HCT116 (cell line): ENCODE data around the gene CCS. TPM values are rescaled to one million over a fixed set of nuclear protein-coding genes. Genes with fewer than 3 reads are reported as not detected.
A peak's percentile ranks its signal among the peaks of the same experiment; 100 is the strongest.

Experiments used
- ATAC-seq: fragments of 200-7000 bp; cut with Tn5 transposase; 2 replicates; pipeline ENCODE4 v1.9.1; 2020; ENCODE audit warnings: mild to moderate bottlenecking, moderate library complexity
- BruUV-seq: library from RNA; stranded (reverse); fragments of 400-500 nt; replicated peaks from 2 replicates; lab custom pipeline; 2021; lab: Mats Ljungman, UMichigan
- CTCF ChIA-PET: fragments of 300-600 bp; sonication (Branson Sonifier 250); formaldehyde crosslinking; loops from one replicate; lab custom pipeline; 2021; ENCODE audit warnings: antibody characterized with exemption; lab: Charles Lee
- POLR2A ChIA-PET: fragments of 300-600, 350-600 bp; sonication (Branson Sonifier 250); formaldehyde crosslinking; loops from one replicate; lab custom pipeline; 2021; ENCODE audit warnings: antibody characterized with exemption; lab: Charles Lee
- RAD21 ChIA-PET, 2 experiments: fragments of 300-600 bp; sonication (Branson Sonifier 250); formaldehyde crosslinking; loops; one replicate each; lab custom pipeline; 2023; ENCODE audit warnings: low total read pairs in 2 of 2; ENCODE audit not compliant: uncharacterized antibody in 2 of 2, unreplicated experiment in 2 of 2, low non-redundant PET in 1 of 2; lab: Charles Lee
- DNase-seq: peaks from one replicate; pipeline ENCODE4 v3.0.0-alpha.2; 2010; ENCODE audit warnings: low read depth, low spot score
- H2AFZ ChIP-seq: fragments of 200-600 bp; shearing (Covaris generic), sonication (generic); 2 replicates; pipeline ENCODE4 v1.6.1; 2017; ENCODE audit warnings: low read depth, mixed run types, mixed read lengths, antibody characterized with exemption, low read length; ENCODE audit not compliant: poor library complexity, severe bottlenecking
- H3K27ac ChIP-seq: 2 replicates; pipeline ENCODE4 v1.5.1; 2012; ENCODE audit warnings: low read depth, low read length
- H3K27me3 ChIP-seq: fragments of 200-600 bp; sonication (generic); 2 replicates; pipeline ENCODE4 v1.6.1; 2016; ENCODE audit warnings: mixed run types, low read length, mixed read lengths; ENCODE audit not compliant: insufficient read depth
- H3K36me3 ChIP-seq, 2 experiments: fragments of 200-500 bp in 1 of 2; fragments of 200-600 bp in 1 of 2; sonication (Bioruptor generic) in 1 of 2; sonication (generic) in 1 of 2; 2 replicates each; pipeline versions ENCODE4 v1.5.1 to v1.6.1; 2014 to 2016; ENCODE audit warnings: low read length in 2 of 2, inconsistent platforms in 1 of 2, mixed read lengths in 1 of 2, mixed run types in 1 of 2; ENCODE audit not compliant: insufficient read depth in 2 of 2, control insufficient read depth in 1 of 2
- H3K4me1 ChIP-seq, 2 experiments: fragments of 200-600 bp in 1 of 2; sonication (generic) in 1 of 2; 2 replicates each; pipeline versions ENCODE4 v1.5.1 to v1.6.1; 2012 to 2017; ENCODE audit warnings: low read length in 2 of 2, inconsistent platforms in 1 of 2, mild to moderate bottlenecking in 1 of 2, mixed read lengths in 1 of 2, mixed run types in 1 of 2, moderate library complexity in 1 of 2; ENCODE audit not compliant: insufficient read depth in 2 of 2, control insufficient read depth in 1 of 2
- H3K4me2 ChIP-seq: fragments of 200-600 bp; sonication (generic); 2 replicates; pipeline ENCODE4 v1.6.1; 2017; ENCODE audit warnings: mixed run types, low read length, mixed read lengths
- H3K4me3 ChIP-seq, 2 experiments: fragments of 200-600 bp in 1 of 2; sonication (generic) in 1 of 2; replicated peaks in 1 of 2; 2 replicates each; pipeline ENCODE4 v1.5.1; 2011 to 2016; ENCODE audit warnings: low read length in 2 of 2, control low read depth in 1 of 2, low read depth in 1 of 2, mild to moderate bottlenecking in 1 of 2, mixed read lengths in 1 of 2, mixed run types in 1 of 2
- H3K79me2 ChIP-seq: fragments of 200-600 bp; sonication (generic); 2 replicates; pipeline ENCODE4 v1.6.1; 2017; ENCODE audit warnings: mild to moderate bottlenecking, mixed run types, low read length, moderate library complexity, mixed read lengths; ENCODE audit not compliant: insufficient read depth
- H3K9ac ChIP-seq: fragments of 200-600 bp; sonication (generic); 2 replicates; pipeline ENCODE4 v1.6.1; 2016; ENCODE audit warnings: low read length, mixed read lengths
- H3K9me2 ChIP-seq: fragments of 200-600 bp; sonication (generic), shearing (Covaris generic); 2 replicates; pipeline ENCODE4 v1.6.1; 2017; ENCODE audit warnings: mixed run types, mild to moderate bottlenecking, moderate library complexity; ENCODE audit not compliant: insufficient read depth
- H3K9me3 ChIP-seq, 2 experiments: fragments of 200-500 bp in 1 of 2; fragments of 200-600 bp in 1 of 2; sonication (Bioruptor generic) in 1 of 2; sonication (generic) in 1 of 2; 2 replicates each; pipeline ENCODE4 v1.6.1; 2014 to 2017; ENCODE audit warnings: low read length in 2 of 2, mixed read lengths in 2 of 2, inconsistent platforms in 1 of 2, low read depth in 1 of 2, mild to moderate bottlenecking in 1 of 2, mixed run types in 1 of 2, moderate library complexity in 1 of 2; ENCODE audit not compliant: control insufficient read depth in 1 of 2, insufficient read depth in 1 of 2
- H4K20me1 ChIP-seq: fragments of 200-600 bp; sonication (generic), shearing (Covaris generic); 2 replicates; pipeline ENCODE4 v1.6.1; 2017; ENCODE audit warnings: mixed run types, mild to moderate bottlenecking, moderate library complexity; ENCODE audit not compliant: insufficient read depth
- CBX3 ChIP-seq: IDR thresholded peaks from 2 replicates; pipeline ENCODE4 v1.6.1; 2012; ENCODE audit warnings: low read depth
- CTCF ChIP-seq, 3 experiments: fragments of 200-600 bp in 1 of 3; sonication (generic) in 1 of 3; IDR thresholded peaks in 2 of 3; conservative IDR thresholded peaks in 1 of 3; 2 replicates each; pipeline ENCODE4 v1.5.1; 2012 to 2017; ENCODE audit warnings: low read depth in 2 of 3, low read length in 2 of 3, antibody characterized with exemption in 1 of 3, borderline replicate concordance in 1 of 3, control low read depth in 1 of 3, mild to moderate bottlenecking in 1 of 3, mixed read lengths in 1 of 3, mixed run types in 1 of 3, moderate library complexity in 1 of 3; ENCODE audit not compliant: insufficient read depth in 1 of 3
- EGR1 ChIP-seq: IDR thresholded peaks from 2 replicates; pipeline ENCODE4 v1.6.1; 2012; ENCODE audit warnings: low read depth
- EZH2 ChIP-seq: fragments of 200-600 bp; sonication (generic); IDR thresholded peaks from 2 replicates; pipeline ENCODE4 v1.6.1; 2017; ENCODE audit warnings: antibody characterized with exemption, mixed run types
- JUND ChIP-seq: IDR thresholded peaks from 2 replicates; pipeline ENCODE4 v1.6.1; 2012
- MAX ChIP-seq: IDR thresholded peaks from 2 replicates; pipeline ENCODE4 v1.6.1; 2012
- RAD21 ChIP-seq: IDR thresholded peaks from 2 replicates; pipeline ENCODE4 v1.6.1; 2012; ENCODE audit warnings: low read depth, mild to moderate bottlenecking
- SP1 ChIP-seq: IDR thresholded peaks from 2 replicates; pipeline ENCODE4 v1.6.1; 2012; ENCODE audit warnings: low read depth
- YY1 ChIP-seq: IDR thresholded peaks from 2 replicates; pipeline ENCODE4 v1.6.1; 2011; ENCODE audit warnings: low read length, low read depth, moderate library complexity, mild to moderate bottlenecking; ENCODE audit not compliant: insufficient replicate concordance; ENCODE audit errors: extremely low read depth
- ZBTB33 ChIP-seq: IDR thresholded peaks from 2 replicates; pipeline ENCODE4 v1.6.1; 2011; ENCODE audit warnings: mild to moderate bottlenecking, low read length, moderate library complexity; ENCODE audit not compliant: insufficient replicate concordance; ENCODE audit errors: extremely low read depth
- ZNF274 ChIP-seq: fragments of 200-500 bp; sonication (Bioruptor generic); IDR thresholded peaks from 2 replicates; pipeline ENCODE4 v1.6.1; 2014; ENCODE audit warnings: mild to moderate bottlenecking, low read depth, low read length, inconsistent platforms
- intact Hi-C: fragments of 100-400 bp; cut with micrococcal nuclease; formaldehyde crosslinking; loops from 2 replicates; pipeline ENCODE4 v1.10.0; 2022
- total RNA-seq: library from RNA; stranded (reverse); gene quantifications from one replicate; pipeline ENCODE4 v1.2.1, GENCODE V29; 2021; ENCODE audit not compliant: unreplicated experiment

Gene CCS
- total RNA-seq, 1 experiment from 2014 or later: 40.6 TPM

GRCh38 chr11:66579017-66579606 is 13.9 kb upstream of the CCS start:
- intact Hi-C loops: loop anchor here (1.0 to 5.0 kb wide), 2 partner anchors 99 to 253 kb away; no protein-coding TSS in a partner anchor
- ChIA-PET CTCF (interaction anchor here (2.3 kb wide), 1 partner anchor 99 kb away, joined by 12 read pairs; the partner anchor contains the start of gene RBM4B), POLR2A (no interaction called here), RAD21 (no interaction called here)
- Histone ChIP-seq H2AFZ (peak overlapping the region; percentile 65), H3K9ac (no peak overlapping the region), H3K9me3 (0 out of 4 replicates have a peak, but pooled peaks cover 0 to 3% of the 10 kb centered on the region in 2 experiments), H3K27me3 (no peaks in the 10 kb centered on the region), H3K4me3 (no peak overlapping the region), H4K20me1 (no peaks in the 10 kb centered on the region), H3K79me2 (no peaks in the 10 kb centered on the region), H3K4me1 (0 out of 4 replicates have a peak, but pooled peaks cover 0 to 3% of the 10 kb centered on the region in 2 experiments), H3K27ac (no peak overlapping the region), H3K4me2 (no peak overlapping the region), H3K9me2 (no peaks in the 10 kb centered on the region), H3K36me3 (no peaks in the 10 kb centered on the region)
- DNase-seq (peak; percentile 31), ATAC-seq (peak; percentile 97)
- no peak for TF ChIP-seq ZBTB33
- no peak for TF ChIP-seq SP1
- TF ChIP-seq JUND: no peak
- TF ChIP-seq RAD21: peak; percentile 75
- no peak for TF ChIP-seq CBX3
- no peak for TF ChIP-seq MAX
- no peak for TF ChIP-seq YY1
- TF ChIP-seq EZH2: no peak
- no peak for TF ChIP-seq ZNF274
- peak; percentile 74 for TF ChIP-seq EGR1
- peak; percentile 54 to 85 (median 80); a peak in 5 of 6 replicates for TF ChIP-seq CTCF (IDR thresholded peaks at IDR 0.05 in 2 of 3, conservative IDR thresholded peaks at IDR 0.05 in 1 of 3; ENCODE audit: borderline replicate concordance in 1 of 3, insufficient read depth in 1 of 3, low read depth in 2 of 3, low read length in 2 of 3)
- no TSS peak for BruUV-seq
